HG02571 (cell line): ENCODE measurements around the gene HBQ1.
"Not testable (repeated sequence)": the region's sequence is repeated elsewhere in the genome, so short reads cannot be mapped to it uniquely, and the experiment has no call there.

Experiments used
- ATAC-seq: cut with Tn5 transposase; IDR thresholded peaks from one replicate; pipeline ENCODE4 v1.9.1; 2021; ENCODE audit warnings: mild to moderate bottlenecking, moderate library complexity; ENCODE audit not compliant: unreplicated experiment

HBQ1 gene

GRCh38 chr16:160242-160641, 20.0 kb upstream of the HBQ1 start:
- not testable (repeated sequence) for ATAC-seq

DNA sequence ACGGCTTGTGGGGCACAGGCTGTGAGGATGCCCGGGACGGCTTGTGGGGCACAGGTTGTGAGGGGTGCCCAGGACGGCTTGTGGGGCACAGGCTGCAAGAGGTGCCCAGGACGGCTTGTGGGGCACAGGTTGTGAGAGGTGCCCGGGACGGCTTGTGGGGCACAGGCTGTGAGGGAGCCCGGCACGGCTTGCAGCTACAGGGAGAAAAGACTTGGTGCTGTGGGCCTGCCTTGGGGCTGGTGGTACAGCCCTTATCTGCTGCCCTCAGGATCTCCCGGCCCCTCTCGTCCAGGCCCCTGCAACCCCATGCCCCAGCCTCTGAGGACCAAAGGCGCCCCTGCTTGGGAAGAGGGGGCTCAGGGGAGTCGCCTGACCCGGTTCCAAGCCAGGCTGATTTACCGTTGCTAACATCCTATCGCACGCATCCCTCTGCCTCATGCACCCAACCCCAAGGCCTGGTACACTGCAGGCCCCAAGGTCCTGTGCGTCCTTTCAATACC, 19.5 kb upstream of the HBQ1 start:
- ATAC-seq = no peak

GRCh38 chr16:162271-162991, 17.8 kb upstream of the HBQ1 start:
- no peak for ATAC-seq

DNA sequence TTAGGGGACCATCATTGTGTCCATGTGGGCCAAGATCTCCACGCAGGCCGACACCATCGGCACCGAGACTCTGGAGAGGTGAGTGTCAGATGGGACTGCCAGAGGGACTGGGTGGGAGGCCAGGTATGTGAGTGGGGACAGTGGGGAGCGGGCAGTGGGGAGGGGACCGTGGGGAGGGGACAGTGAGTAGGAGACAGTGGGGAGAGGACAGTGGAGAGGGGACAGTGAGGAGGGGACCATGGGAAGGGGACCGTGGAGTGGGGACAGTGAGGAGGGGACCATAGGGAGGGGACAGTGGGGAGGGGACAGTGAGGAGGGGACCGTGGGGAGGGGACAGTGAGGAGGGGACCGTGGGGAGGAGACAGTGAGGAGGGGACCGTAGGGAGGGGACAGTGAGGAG, 17.1 kb upstream of the HBQ1 start:
- not testable (repeated sequence) for ATAC-seq

- ATAC-seq = not testable (repeated sequence)
Measured at GRCh38 chr16:163696-164095, 16.6 kb upstream of the HBQ1 start.

DNA sequence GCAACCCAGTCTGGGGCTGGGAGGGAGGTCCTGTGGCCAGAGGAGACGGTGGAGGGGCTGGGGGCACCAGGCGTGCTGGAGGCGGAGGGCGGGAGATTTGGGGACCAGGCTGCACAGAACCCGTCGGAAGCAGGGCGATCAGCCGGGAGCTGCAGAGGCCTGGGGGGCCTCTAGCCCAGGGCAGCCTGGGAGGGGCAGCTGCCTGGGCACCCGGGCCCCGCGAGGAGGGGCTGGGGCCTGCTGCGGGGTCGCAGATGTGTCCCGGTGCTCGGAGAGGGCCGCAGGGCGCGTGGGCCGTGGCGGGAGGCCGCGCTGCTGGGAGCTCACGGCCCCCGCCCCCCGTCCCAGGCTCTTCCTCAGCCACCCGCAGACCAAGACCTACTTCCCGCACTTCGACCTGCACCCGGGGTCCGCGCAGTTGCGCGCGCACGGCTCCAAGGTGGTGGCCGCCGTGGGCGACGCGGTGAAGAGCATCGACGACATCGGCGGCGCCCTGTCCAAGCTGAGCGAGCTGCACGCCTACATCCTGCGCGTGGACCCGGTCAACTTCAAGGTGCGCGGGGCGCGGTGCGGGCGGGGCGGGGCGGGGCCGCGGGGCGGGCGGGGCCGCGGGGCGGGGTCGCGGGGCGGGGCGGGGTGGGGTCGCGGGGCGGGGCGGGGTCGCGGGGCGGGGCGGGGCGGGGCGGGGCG, 16.0 kb upstream of the HBQ1 start:
- ATAC-seq = not testable (repeated sequence)

- ATAC-seq = no peak
Measured at GRCh38 chr16:164827-165538, 15.3 kb upstream of the HBQ1 start.

DNA sequence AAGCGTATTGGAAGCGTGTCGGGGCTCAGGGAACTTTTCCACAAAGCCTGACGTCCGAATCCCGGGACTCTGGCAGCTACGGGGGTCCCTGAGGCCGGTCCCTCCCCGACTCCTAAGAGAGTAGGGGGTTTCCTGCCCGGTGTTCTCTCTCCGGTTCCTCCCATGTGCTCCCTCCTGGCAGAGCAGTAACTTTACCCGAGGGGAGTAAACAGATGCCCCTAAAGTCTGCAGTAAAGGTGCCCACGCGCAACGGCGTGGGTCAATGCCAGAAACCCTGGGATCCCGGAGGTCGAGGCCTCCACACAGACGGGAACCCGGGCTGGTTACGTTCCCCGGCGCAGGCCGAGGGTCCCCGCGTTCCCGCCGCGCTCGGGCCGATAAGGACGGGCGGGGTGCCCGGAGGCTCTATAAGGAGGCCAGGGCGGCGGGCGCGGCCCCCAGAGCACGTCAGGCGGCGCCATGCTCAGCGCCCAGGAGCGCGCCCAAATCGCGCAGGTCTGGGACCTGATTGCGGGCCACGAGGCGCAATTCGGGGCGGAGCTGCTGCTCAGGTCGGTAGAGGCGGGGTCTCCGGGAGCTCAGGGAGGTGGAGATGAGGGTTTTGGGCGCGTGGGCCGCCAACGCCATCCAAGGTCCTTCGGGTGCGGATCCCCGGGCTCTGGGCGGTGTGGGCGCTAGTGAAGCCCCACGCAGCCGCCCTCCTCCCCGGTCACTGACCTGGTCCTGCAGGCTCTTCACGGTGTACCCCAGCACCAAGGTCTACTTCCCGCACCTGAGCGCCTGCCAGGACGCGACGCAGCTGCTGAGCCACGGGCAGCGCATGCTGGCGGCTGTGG, 14.5 kb upstream of the HBQ1 start, which contains the start of gene HBM:
Gene HBM (plus strand): TSS at position 440 of the 836 bp plus-strand sequence. CDS start 20 bp downstream, at position 460.
- no peak for ATAC-seq

- ATAC-seq = no peak
Measured at GRCh38 chr16:166375-167121, 13.7 kb upstream of the HBQ1 start.

- ATAC-seq = no peak
Measured at GRCh38 chr16:167122-167690, 13.1 kb upstream of the HBQ1 start.

- no peak for ATAC-seq
Measured at GRCh38 chr16:168424-168823, 11.8 kb upstream of the HBQ1 start.

DNA sequence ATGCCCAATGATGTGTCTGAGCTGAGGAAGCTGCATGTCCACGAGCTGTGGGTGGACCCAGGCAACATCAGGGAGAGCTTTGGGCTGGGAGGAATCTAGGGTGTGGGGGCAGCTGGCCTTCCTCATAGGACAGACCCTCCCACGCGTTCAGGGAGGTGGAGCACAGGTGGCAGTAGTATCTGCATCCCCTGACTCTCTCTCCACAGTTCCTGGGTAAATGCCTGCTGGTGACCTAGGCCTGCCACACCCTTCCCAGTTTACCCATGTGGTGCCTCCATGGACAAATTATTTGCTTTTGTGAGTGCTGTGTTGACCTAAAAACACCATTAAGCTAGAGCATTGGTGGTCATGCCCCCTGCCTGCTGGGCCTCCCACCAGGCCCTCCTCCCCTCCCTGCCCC, 11.2 kb upstream of the HBQ1 start:
- no peak for ATAC-seq

GRCh38 chr16:170088-170507, 10.2 kb upstream of the HBQ1 start:
- not testable (repeated sequence) for ATAC-seq

GRCh38 chr16:170788-171187, 9.5 kb upstream of the HBQ1 start:
- ATAC-seq = no peak

DNA sequence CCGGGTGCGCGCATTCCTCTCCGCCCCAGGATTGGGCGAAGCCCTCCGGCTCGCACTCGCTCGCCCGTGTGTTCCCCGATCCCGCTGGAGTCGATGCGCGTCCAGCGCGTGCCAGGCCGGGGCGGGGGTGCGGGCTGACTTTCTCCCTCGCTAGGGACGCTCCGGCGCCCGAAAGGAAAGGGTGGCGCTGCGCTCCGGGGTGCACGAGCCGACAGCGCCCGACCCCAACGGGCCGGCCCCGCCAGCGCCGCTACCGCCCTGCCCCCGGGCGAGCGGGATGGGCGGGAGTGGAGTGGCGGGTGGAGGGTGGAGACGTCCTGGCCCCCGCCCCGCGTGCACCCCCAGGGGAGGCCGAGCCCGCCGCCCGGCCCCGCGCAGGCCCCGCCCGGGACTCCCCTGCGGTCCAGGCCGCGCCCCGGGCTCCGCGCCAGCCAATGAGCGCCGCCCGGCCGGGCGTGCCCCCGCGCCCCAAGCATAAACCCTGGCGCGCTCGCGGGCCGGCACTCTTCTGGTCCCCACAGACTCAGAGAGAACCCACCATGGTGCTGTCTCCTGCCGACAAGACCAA, 7.8 kb upstream of the HBQ1 start, which contains the start of gene HBA2:
Gene HBA2 (plus strand): TSS at position 503 of the 568 bp plus-strand sequence. CDS start 37 bp downstream, at position 540.
- ATAC-seq = not testable (repeated sequence)

GRCh38 chr16:173211-173854, 6.9 kb upstream of the HBQ1 start:
- ATAC-seq = not testable (repeated sequence)

GRCh38 chr16:173928-174769, 6.1 kb upstream of the HBQ1 start:
- not testable (repeated sequence) for ATAC-seq
